GM18508 (cell line): ENCODE data around the gene RING1.

Experiments used
- ATAC-seq: cut with Tn5 transposase; IDR thresholded peaks from one replicate; pipeline ENCODE4 v1.9.1; 2021; ENCODE audit warnings: moderate number of reproducible peaks; ENCODE audit not compliant: insufficient read depth, unreplicated experiment

Gene RING1

DNA sequence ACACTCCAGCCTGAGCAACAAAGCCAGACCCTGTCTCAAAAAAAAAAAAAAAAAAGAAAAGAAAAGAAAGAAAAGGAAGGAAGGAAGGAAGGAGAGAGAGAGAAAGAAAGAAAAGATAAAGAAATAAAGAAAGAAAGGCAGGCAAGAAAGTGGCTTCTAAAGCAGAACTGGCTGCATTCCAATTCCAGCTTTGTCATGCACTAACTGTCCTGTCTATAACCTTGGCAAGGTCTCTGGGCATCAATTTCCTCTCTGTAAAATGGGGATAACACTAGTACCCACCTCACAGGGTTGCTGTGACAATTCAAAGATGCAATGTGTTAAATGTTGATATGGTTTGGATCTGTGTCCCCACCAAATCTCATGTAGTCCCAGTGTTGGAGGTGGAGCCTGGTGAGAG, 28.0 kb downstream of the RING1 start:
- ATAC-seq: no peak

DNA sequence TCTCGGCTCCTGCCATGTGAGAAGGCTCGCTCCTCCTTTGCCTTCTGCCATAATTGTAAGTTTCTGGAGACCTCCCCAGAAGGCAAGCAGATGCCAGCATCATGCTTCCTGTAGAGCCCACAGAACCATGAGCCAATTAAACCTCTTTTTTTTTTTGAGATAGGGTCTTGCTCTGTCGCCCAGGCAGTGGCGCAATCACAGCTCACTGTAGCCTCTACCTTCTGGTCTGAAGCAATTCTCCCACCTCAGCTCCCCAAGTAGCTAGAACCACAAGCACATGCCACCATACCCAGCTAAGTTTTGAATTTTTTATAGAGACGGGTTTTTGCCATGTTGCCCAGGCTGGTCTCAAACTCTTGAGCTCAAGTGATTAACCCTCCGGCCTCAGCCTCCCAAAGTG, 28.6 kb downstream of the RING1 start:
- no peak for ATAC-seq

DNA sequence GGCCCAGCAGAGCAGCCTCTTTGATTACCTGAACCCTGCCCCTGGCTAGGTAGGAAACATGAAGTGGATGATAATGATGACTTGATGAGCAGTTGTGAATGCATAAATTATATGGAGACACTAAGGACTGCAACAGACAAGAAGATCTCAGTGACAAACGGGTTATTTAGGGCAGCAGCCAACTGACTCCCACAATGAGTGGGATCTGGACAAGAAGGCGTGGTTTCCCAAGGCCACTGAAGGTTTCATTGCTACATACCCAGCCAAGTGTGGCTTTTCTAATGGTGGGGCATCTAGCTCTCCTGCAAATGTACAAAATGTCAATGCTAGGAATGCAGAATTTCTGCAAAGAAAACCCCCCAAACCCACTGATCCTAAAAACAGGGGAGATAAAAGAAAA, 29.4 kb downstream of the RING1 start:
- ATAC-seq: no peak

DNA sequence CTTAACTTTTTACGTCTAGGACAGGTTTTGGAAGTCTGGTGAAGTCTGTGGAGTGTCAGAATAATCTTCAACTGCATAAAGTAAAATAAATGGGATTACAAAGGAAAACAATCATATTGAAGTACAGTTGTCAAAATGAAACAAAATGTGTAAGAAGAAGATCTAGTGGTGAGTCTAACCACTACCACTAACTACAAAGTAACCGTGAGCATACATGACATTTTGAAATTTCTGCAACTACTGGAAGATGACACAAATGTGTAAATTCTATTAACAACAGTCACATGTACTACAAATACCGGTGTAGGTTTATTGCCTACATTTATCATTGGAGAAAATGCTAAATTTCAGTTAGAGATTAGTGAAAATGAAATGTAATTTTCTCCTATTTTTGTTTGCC, 33.7 kb downstream of the RING1 start:
- ATAC-seq: no peak

DNA sequence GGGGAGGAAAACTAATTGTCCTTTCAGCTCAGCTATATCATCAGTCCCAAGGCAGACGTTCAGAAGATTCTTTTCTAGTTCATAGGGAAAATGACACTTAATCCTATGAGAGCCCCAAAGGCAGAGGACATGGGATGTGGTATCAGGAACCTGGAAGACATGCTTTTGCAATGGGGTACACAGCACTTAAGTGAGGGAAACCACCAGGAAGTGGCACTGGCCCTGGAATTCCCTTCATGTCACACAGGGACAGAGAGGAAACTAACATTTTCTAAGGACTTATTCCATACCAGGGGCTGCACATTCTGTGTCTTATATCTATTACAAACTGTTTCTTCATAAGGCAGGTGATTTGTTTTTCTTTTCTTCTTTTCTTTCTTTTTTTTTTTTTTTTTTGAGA, 35.2 kb downstream of the RING1 start:
- no peak for ATAC-seq

DNA sequence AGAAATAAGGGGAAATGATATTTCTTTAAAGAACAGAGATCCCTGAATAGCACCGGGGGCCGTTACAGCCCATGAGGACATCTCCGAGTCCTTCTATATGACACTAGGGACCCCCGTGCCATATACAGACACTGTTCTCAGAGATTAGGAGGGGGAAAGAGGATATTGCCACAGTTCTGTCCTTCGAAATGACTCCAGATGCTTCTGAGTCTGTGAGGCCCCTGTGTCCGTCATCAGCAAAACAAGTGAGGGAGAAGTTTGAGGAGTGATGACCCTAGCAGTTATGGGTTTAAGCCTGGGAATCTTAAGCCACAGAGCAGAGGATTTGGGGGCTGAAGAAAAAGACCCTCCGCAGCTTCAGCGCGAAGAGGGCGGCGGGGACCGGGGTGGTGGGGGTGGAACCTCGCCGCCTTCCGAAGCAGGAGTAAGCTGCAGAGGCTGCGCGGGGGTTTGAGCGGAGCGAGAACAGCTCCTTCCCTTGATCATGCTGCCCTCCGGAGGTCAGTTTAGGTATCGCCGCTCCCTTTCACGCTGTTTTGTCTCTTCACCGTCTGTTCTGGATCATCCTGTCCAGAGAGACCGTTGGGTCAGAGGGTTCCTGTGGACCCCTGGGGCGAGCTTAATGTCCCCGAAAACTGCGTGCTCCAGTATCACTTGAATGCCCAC, 39.8 kb downstream of the RING1 start:
- ATAC-seq: no peak

DNA sequence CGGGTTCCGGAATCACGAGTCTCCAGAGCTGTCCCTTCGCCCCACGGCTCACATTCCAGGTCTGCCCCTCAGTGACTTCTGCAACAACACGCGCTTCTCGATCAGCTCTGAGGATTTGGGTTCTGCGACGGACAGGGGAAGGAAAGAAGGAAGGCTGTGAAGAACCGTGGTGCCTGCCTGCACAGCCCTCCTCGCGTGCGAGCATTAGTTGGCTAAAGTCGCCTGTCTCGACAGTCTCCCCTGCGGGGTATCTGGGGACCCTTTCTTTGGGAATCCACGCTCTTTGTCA, 40.3 kb downstream of the RING1 start:
- no peak for ATAC-seq

DNA sequence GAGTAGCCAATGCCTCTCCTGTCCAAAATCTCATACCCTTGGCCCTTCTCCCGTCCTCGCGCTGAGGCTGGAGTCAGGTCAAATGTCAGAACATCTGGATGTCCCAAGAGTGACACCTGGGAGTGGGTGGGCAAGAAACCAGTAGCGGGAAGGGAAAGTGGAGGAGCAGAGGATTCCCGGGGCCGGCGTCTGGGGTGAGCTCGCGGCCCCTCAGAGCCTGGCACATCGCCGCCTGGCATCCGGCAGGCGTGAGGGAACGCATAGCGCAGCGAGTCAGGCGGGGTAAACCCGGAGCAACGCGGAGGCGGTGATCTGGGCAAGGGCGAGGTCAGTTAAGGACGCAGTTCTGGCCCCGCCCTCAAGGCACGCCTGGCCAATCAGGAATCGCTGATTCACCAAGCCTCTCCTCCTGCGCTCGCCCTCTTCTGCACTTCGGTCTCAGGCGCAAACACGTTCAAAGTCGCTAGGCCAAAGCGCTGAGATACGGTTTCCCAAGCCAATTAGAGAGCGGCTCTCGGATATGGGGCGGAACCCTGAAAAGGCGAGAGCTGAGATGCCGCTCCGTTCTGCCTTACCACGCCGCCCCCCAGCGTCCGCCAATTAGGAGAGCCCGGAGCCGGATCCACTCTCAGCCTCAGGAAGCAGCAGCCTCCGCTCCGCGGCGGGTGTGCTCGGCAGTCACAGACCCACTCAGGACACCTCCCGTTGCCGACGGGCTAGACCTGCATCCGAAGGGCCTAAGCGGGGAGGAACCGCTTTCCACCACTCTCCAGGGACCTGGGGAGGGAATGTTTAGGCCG, 40.8 kb downstream of the RING1 start:
- peak; percentile 71 for ATAC-seq

DNA sequence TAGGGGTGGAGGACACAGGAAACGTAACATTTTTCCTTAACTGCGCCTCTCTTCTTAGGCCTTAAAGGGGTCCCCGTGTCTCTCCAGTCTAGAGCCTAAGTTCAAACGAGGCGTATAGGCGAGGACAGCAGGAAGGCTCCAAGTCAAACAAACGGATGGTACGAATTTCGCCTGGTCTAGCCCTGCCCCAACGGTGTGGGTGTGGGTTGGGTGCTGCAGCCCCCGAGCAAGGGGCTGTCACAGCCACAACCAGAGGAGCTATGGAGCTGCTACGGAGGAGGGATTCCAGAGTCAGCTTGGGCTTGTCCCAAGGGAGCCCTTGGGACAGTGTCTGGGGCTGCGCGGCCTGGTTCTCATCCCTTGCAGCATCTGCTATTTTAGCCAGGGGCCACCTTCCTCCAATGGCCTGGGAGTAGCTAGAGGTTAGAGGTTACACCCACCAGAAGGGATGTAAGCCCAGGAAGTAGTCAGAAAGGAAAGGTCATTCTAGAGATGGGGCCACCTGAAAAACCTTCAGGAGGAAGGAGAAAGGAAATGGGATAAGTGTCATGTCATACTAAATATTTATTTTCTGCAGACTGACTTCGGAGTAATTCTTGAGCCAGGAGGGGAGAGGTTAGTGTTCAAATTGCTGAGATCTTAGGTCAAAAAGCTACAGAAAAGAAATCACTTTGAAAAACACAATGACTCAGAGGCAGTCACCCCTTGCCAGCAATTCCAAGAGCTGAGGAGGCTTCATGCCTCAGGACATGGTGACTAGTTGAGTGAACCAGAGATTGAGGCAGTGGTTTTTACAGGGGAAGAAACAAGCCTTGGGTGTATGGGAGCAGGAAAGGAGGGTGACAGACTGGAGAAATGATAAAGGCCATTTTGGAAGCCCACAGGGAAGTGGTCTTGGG, 41.7 kb downstream of the RING1 start:
- no peak for ATAC-seq

DNA sequence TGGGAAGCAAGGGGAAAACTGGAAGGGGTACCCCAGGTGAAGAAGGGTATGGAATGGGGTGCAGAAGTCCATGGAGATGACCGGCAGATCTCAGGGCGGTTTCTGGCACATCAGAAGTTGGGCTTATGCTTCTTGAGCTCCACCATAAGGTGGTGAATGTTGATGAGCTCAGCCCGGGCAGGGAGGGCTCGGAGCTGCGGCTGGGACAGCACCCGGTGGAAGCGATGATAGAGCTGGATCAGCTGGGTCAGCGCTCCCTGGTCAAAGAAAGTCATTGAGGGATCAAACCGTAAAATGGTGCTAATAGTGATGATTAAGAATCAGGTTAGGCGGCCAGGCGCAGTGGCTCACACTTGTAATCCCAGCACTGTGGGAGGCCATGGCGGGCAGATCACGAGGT, 42.4 kb downstream of the RING1 start:
- no peak for ATAC-seq

DNA sequence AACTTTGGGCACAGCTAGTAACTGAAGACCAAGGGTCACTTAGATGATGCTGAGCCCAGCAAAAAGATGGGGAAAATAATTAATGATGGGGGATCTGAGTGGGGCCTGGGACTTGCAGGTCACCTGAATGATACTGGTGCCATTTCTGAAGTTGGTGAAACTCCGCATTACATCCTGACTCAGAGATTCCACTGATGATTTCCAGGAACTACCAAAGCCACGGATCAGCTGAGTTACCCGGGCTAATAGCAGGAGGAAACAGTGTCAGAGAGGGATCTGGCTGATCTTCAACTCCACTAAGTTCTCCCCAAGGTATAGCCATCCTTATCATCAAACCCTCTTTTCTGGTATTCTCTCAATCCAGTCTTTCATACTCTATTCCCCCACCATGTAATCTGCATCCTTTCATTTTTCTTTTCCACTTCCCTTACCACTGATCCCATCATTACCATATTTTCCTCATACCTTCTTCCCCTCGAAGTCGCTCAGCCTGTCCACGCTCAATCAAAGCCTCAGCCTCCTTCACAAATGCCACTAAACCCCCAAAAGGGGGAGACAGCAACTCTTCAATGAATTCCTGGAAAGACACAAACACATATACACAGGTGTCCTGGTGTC, 43.2 kb downstream of the RING1 start:
- no peak for ATAC-seq

DNA sequence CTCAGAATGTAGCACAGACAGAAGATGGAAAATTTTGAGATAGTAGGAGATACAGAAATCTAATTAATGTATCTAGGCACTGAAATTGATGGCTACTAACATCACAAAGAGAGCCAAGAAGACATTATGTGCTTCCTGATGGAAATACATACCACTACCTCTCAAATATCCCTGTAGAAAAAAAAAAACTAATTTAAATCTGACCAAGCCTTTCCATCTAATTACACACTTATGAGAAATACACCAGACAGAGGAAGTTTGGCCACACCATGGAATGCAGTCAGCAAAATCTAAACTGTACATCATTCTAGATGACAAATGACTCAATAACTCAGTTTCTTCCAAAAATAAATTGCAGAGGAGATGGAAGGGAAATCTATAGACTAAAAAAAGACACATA, 44.5 kb downstream of the RING1 start:
- ATAC-seq: no peak

DNA sequence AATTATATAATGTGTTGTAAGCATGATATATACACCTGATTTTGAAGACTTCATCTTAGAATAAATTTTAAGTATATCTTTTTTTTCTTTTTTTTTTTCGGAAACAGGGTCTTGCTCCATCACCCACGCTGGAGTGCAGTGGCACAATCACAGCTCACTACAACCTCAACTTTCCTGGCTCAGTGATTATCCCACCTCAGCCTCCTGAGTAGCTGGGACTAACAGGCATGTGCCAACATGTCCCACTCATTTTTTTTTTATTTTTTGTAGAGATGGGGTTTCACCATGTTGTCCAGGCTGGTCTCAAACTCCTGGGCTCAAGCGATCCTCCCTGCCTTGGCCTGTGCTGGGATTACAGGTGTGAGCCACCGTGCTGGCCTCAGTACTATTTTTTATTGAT, 46.3 kb downstream of the RING1 start:
- ATAC-seq: no peak

DNA sequence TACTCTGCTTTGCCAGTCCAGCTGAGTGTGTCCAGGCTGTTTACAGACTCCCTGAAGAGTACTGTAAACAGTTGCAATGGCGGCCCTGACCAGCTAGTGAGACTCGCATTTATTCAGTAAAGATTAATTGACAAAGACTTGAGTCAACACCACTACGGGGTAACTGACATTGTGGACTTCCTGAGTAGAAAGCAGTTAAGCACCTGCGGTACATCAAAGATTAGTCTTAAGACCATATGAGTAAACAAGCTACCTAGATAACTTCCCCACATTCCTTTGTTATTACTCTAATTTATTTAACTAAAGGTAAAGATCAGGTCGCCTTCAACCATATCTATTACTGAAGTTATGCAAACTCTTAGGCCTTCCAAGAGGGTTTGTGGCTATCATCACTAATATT, 50.7 kb downstream of the RING1 start:
- no peak for ATAC-seq
